Endothelial cell of umbilical vein (primary cell): ENCODE measurements around the gene AP2A2. TPM values are rescaled to one million over a fixed set of nuclear protein-coding genes. Genes with fewer than 3 reads are reported as not detected.

Experiments used
- BruUV-seq: library from RNA; stranded (reverse); fragments of 400-500 nt; replicated peaks from 2 replicates; lab custom pipeline; 2021; lab: Mats Ljungman, UMichigan
- CTCF ChIA-PET: fragments of 300-600, 350-600 bp; sonication (Branson Sonifier 250); formaldehyde crosslinking; loops from one replicate; lab custom pipeline; 2021; ENCODE audit warnings: antibody characterized with exemption, inconsistent platforms; lab: Charles Lee
- POLR2A ChIA-PET: fragments of 300-600, 350-600 bp; sonication (Branson Sonifier 250); formaldehyde crosslinking; loops from one replicate; lab custom pipeline; 2021; ENCODE audit warnings: antibody characterized with exemption, inconsistent platforms; lab: Charles Lee
- DNase-seq: peaks from one replicate; pipeline ENCODE4 v3.0.0-alpha.2; 2011; ENCODE audit warnings: low read depth, low spot score
- FAIRE-seq: peaks from 2 replicates; lab custom pipeline; 2011; peaks lifted over from hg19 to GRCh38; lab: Jason Lieb, UNC
- H2AFZ ChIP-seq: 2 replicates; pipeline ENCODE4 v1.6.0; 2012; ENCODE audit warnings: low read depth, low read length, control low read depth, inconsistent platforms
- H3K27ac ChIP-seq: 2 replicates; pipeline ENCODE4 v1.5.1; 2011; ENCODE audit warnings: low read depth, mild to moderate bottlenecking, control low read depth, low read length, moderate library complexity; ENCODE audit not compliant: insufficient read depth
- H3K27me3 ChIP-seq, 2 experiments: 2 replicates each; pipeline versions ENCODE4 v1.6.0 to v1.6.1; 2011; ENCODE audit warnings: low read length in 2 of 2, mixed read lengths in 1 of 2; ENCODE audit not compliant: control insufficient read depth in 2 of 2, insufficient read depth in 2 of 2
- H3K36me3 ChIP-seq, 2 experiments: 2 replicates in 1 of 2; 3 replicates in 1 of 2; pipeline ENCODE4 v1.5.1; 2011; ENCODE audit warnings: low read length in 2 of 2, mild to moderate bottlenecking in 1 of 2, moderate library complexity in 1 of 2; ENCODE audit not compliant: control insufficient read depth in 2 of 2, insufficient read depth in 2 of 2; ENCODE audit errors: extremely low read depth in 1 of 2
- H3K4me1 ChIP-seq: 3 replicates; pipeline ENCODE4 v1.5.1; 2011; ENCODE audit warnings: mild to moderate bottlenecking, low read length; ENCODE audit not compliant: control insufficient read depth, insufficient read depth; ENCODE audit errors: extremely low read depth
- H3K4me2 ChIP-seq: 2 replicates; pipeline ENCODE4 v1.6.1; 2011; ENCODE audit warnings: low read length, control low read depth, mixed read lengths; ENCODE audit not compliant: insufficient read depth
- H3K4me3 ChIP-seq, 3 experiments: fragments of 200-600 bp in 1 of 3; sonication (generic), shearing (Covaris generic) in 1 of 3; replicated peaks in 1 of 3; 2 replicates each; pipeline ENCODE4 v1.5.1; 2011 to 2016; ENCODE audit warnings: control low read depth in 3 of 3, low read length in 3 of 3, mild to moderate bottlenecking in 2 of 3, inconsistent platforms in 1 of 3, low read depth in 1 of 3, moderate library complexity in 1 of 3; ENCODE audit not compliant: insufficient read depth in 1 of 3
- H3K79me2 ChIP-seq: 2 replicates; pipeline ENCODE4 v1.6.0; 2012; ENCODE audit warnings: low read length, inconsistent platforms; ENCODE audit not compliant: control insufficient read depth, insufficient read depth
- H3K9ac ChIP-seq: replicated peaks from 2 replicates; pipeline ENCODE3; 2011; ENCODE audit warnings: low read length, control low read depth; ENCODE audit not compliant: insufficient read depth; ENCODE audit errors: extremely low read depth
- H3K9me1 ChIP-seq: replicated peaks from 3 replicates; pipeline ENCODE4 v1.6.0; 2011; ENCODE audit warnings: mild to moderate bottlenecking, low read length; ENCODE audit not compliant: control insufficient read depth, insufficient read depth; ENCODE audit errors: extremely low read depth
- H3K9me3 ChIP-seq: replicated peaks from 2 replicates; pipeline ENCODE4 v1.5.1; 2012; ENCODE audit warnings: low read length, inconsistent platforms; ENCODE audit not compliant: control insufficient read depth, insufficient read depth
- H4K20me1 ChIP-seq: replicated peaks from 2 replicates; pipeline ENCODE3; 2011; ENCODE audit warnings: mild to moderate bottlenecking, low read length; ENCODE audit not compliant: control insufficient read depth, insufficient read depth; ENCODE audit errors: extremely low read depth
- EZH2 ChIP-seq: IDR thresholded peaks from 2 replicates; pipeline ENCODE4 v1.6.1; 2012; ENCODE audit warnings: borderline replicate concordance, low read depth, mild to moderate bottlenecking, moderate library complexity, low read length, inconsistent platforms; ENCODE audit not compliant: severe bottlenecking
- FOS ChIP-seq: IDR thresholded peaks from 2 replicates; pipeline ENCODE4 v1.6.1; 2011; ENCODE audit warnings: mild to moderate bottlenecking, low read length, moderate library complexity, borderline replicate concordance; ENCODE audit not compliant: insufficient read depth
- GATA2 ChIP-seq: IDR thresholded peaks from 2 replicates; pipeline ENCODE4 v1.7.0; 2011; ENCODE audit warnings: low read depth, mild to moderate bottlenecking, moderate library complexity, mixed read lengths, low read length; ENCODE audit not compliant: insufficient read length, insufficient read depth
- JUN ChIP-seq: IDR thresholded peaks from 2 replicates; pipeline ENCODE4 v1.6.1; 2011; ENCODE audit warnings: borderline replicate concordance, low read depth; ENCODE audit not compliant: insufficient read length, insufficient read depth
- MYC ChIP-seq: IDR thresholded peaks from one replicate; pipeline ENCODE4 v1.6.1; 2011; ENCODE audit warnings: mild to moderate bottlenecking, low read depth, low read length
- POLR2A ChIP-seq: IDR thresholded peaks from 2 replicates; pipeline ENCODE4 v1.6.1; 2012; ENCODE audit warnings: low read depth, mild to moderate bottlenecking, control low read depth, low read length
- POLR2AphosphoS5 ChIP-seq: IDR thresholded peaks from 2 replicates; pipeline ENCODE4 v1.6.1; 2012; ENCODE audit warnings: low read depth, mild to moderate bottlenecking, control low read depth, low read length, moderate library complexity; ENCODE audit not compliant: insufficient read depth
- dilution Hi-C: fragments of 300-500 bp; cut with MboI; formaldehyde crosslinking; loops from one replicate; pipeline ENCODE4 v1.15.0; 2019; ENCODE audit warnings: low sequenced_read_pairs; ENCODE audit not compliant: extremely low pct_ligation_motif_present
- intact Hi-C: fragments of 100-400 bp; cut with micrococcal nuclease; formaldehyde crosslinking; loops from one replicate; pipeline ENCODE4 v1.10.0; 2022
- polyA plus RNA-seq, 4 experiments: library from polyadenylated mRNA; depleted of rRNA in 3 of 4; stranded (reverse) in 3 of 4; unstranded in 1 of 4; fragments of >200 nt; gene quantifications; 2 replicates each; pipeline versions ENCODE4 v1.2.1 to v1.2.3, GENCODE V29; 2011 to 2012; ENCODE audit warnings: missing spikeins in 1 of 4
- total RNA-seq: library from RNA; stranded (reverse); gene quantifications from 2 replicates; pipeline ENCODE4 v1.2.3, GENCODE V29; 2021
- TF ChIP-seq, protein P1 (sequence below): IDR thresholded peaks from 2 replicates; pipeline ENCODE4 v1.6.1; 2011; ENCODE audit not compliant: insufficient read depth, insufficient read length
- TF ChIP-seq, protein P2 (sequence below), 2 donors: IDR thresholded peaks; 1 replicate in 1 of 2; 2 replicates in 1 of 2; pipeline ENCODE4 v1.5.1; 2011; ENCODE audit warnings: low read length in 2 of 2, mild to moderate bottlenecking in 2 of 2, moderate library complexity in 2 of 2, control low read depth in 1 of 2, inconsistent platforms in 1 of 2, low read depth in 1 of 2; ENCODE audit not compliant: insufficient read depth in 1 of 2; ENCODE audit errors: extremely low read depth in 1 of 2

The AP2A2 gene
- total and polyA plus RNA-seq, 2 donors (not counting 3 experiments of a cell fraction or from before 2014, with no cell fraction given), result 89.5 to 92.6 TPM

- Histone ChIP-seq H3K27me3 (no peaks in the 10 kb centered on the region), H4K20me1 (no peaks in the 10 kb centered on the region), H3K4me3 (no peak overlapping the region), H3K9me1 (no peaks in the 10 kb centered on the region), H3K36me3 (no peaks in the 10 kb centered on the region), H3K9ac (no peak overlapping the region), H3K4me2 (no peak overlapping the region), H2AFZ (no peak overlapping the region), H3K79me2 (no peaks in the 10 kb centered on the region), H3K27ac (no peak overlapping the region), H3K9me3 (no peaks in the 10 kb centered on the region), H3K4me1 (no peaks in the 10 kb centered on the region)
- DNase-seq, result no peak
- no TSS peak for BruUV-seq
- no peak for TF ChIP-seq POLR2AphosphoS5
- no peak for TF ChIP-seq GATA2
- no peak for TF ChIP-seq FOS
- TF ChIP-seq JUN, result no peak
- TF ChIP-seq, protein P1, sequence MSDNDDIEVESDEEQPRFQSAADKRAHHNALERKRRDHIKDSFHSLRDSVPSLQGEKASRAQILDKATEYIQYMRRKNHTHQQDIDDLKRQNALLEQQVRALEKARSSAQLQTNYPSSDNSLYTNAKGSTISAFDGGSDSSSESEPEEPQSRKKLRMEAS, result no peak
- TF ChIP-seq EZH2, result no peak
- TF ChIP-seq POLR2A, result no peak
- no peak for TF ChIP-seq MYC
- TF ChIP-seq, protein P2, sequence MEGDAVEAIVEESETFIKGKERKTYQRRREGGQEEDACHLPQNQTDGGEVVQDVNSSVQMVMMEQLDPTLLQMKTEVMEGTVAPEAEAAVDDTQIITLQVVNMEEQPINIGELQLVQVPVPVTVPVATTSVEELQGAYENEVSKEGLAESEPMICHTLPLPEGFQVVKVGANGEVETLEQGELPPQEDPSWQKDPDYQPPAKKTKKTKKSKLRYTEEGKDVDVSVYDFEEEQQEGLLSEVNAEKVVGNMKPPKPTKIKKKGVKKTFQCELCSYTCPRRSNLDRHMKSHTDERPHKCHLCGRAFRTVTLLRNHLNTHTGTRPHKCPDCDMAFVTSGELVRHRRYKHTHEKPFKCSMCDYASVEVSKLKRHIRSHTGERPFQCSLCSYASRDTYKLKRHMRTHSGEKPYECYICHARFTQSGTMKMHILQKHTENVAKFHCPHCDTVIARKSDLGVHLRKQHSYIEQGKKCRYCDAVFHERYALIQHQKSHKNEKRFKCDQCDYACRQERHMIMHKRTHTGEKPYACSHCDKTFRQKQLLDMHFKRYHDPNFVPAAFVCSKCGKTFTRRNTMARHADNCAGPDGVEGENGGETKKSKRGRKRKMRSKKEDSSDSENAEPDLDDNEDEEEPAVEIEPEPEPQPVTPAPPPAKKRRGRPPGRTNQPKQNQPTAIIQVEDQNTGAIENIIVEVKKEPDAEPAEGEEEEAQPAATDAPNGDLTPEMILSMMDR (IDR thresholded peaks at IDR 0.05; ENCODE audit: extremely low read depth in 1 of 2, insufficient read depth in 1 of 2, low read depth in 1 of 2, low read length in 2 of 2), result no peak
- FAIRE-seq, result no peak
- ChIA-PET POLR2A (no interaction called here), CTCF (interaction anchor here (0.8 kb wide), 1 partner anchor 248 kb away, joined by 3 read pairs; no protein-coding TSS in a partner anchor)
- intact Hi-C loops, result no loop called here
- dilution Hi-C loops, result no loop called here
Observed at GRCh38 chr11:1026163-1026450, 100.4 kb downstream of the AP2A2 start.
